GM21619 (cell line): Measurements from ENCODE around the gene RBM34.
A peak's percentile ranks its signal among the peaks of the same experiment; 100 is the strongest.

Source experiments
- ATAC-seq: cut with Tn5 transposase; IDR thresholded peaks from one replicate; pipeline ENCODE4 v1.9.1; 2021; ENCODE audit not compliant: unreplicated experiment

The RBM34 gene

DNA sequence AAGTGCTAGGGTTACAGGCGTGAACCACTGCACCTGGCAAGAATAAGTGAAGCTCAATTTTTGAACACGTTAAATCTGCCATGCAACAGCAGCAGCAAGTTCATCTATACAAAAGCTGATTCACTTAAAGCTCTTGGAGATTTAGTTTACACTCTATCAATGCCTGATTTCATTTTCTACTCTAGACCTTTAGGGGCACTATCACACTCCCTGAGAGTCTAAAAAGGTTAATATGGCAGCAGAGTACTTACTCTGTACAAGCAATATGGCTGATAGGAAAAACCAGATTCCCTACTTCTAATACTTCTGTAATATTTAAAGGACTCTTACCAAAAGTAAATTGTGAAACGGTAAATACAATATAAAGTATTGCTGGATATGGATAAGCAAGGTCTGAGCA is 4.8 kb downstream of the RBM34 start:
- no peak for ATAC-seq

DNA sequence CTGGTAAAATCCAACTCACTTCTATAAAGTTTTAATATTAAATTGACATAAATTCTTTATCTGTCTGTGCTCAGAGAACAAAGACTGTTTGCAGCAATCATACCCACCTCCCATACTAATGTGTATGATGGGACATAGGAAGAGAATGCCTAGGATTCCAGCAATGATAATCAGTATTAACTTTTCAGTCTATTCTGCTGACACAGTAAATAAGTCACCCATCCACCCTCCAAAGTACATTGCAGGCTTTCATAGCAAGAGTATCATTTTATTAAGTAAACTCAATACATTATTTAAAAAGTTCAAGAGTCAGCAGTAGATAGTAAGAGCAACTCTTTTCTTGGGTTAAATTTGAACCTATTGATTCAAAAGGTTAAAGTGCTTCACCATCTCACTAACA is 8.8 kb downstream of the RBM34 start:
- no peak for ATAC-seq

DNA sequence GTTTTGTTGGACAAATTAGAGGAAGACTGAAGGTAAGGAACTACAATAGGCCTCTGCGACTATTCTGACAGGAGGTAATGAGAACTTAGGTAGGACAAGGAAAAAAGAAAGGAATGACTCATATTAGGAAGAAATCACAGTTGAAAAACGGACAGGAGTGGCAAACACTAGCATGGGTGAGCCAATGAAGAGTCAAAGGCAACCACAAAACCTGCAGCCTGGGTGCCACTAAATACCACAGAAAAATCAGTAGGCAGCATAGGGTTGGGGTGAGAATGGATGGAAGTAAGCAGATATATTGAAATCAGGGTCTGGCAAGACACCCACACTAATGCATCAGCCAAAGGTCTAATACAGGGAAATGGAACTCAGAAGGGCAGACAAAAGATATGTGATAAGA is 10.0 kb downstream of the RBM34 start:
- no peak for ATAC-seq

DNA sequence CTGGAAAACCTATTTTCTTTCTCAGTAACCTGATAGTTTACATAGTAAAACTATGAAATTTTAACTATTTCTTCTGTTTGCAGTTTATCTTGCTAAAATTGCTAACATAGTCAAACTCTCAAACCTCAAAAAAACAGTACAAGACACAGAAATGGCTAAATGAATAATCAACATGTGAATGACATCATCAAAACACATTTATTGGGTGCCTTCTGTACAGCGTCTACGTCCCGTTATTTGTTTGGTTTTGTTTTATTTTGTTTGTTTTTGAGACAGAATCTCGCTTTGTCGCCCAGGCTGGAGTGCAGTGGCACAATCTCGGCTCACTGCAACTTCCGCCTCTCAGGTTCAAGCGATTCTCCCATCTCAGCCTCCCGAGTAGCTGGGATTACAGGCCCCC is 11.2 kb downstream of the RBM34 start:
- ATAC-seq = no peak

DNA sequence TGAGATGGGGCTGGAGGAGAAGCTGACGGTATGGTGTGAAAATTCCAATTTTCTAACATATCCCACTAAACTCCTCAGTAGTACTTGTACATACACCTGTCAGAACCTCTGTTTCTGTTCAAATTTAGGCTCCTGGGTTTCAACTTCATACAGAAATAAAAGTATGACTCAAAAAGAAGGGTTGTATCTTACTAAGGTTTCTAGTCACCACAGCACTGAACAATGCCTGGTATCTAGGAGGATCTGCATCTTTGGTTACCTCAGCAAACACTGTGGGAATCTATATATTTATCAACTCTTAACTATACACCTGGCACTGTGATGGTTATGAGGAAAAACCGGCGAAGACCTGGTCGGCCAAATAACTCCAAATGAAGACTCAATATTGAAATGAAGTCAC is 13.8 kb downstream of the RBM34 start:
- no peak for ATAC-seq

DNA sequence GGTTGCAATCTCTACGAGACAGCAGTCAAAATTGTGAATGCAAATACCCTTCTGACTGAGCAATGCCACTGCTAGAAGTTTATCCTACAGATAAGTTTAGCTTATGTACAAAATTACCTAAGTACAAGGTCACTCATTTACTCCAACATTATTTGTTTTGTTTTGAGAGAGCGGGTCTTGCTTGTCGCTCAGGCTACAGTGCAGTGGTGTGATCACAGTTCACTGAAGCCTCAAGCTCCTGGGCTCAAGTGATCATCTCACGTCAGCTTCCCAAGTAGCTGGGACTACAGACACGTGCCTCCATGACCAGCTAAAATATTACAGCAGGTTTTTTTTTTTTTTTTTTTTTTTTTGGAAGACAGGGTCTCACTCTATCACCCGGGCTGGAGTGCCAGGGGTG is 15.4 kb downstream of the RBM34 start:
- no peak for ATAC-seq

DNA sequence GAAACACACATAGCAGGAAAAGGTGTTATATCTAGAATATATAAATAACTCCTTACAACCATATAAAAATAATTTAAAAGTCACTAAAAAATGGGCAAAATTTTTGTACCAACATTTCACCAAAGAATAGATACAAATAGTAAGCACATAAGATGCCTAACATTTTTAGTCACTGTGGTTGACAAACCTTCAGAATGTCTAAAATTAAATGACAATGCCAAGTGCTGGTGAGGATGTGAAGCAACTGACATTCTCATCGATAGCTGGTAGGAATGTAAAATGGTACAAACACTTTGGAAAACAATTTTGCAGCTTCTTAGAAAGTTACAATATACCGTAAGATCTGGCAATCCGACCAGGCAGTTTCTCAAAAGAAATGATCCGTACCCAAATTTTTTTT is 18.1 kb downstream of the RBM34 start:
- ATAC-seq = no peak

DNA sequence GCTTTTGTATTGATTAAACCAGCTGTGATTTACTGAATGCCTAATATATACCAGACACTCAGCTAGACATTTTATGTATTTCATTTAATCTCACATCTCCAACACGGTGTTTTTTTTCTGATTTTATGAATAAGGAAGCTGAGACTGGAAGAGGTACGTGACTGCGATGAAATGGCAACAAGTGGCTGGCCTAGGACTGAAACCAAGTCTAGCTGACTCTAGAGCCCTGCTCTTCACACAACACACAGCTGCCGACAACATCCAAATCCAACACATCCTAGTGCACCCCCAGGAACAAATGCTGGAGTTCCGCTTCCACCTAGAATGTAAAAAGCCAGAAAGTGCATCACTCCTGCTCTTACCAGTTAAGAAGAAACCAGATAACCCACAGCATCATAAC is 21.7 kb downstream of the RBM34 start:
- ATAC-seq = no peak

DNA sequence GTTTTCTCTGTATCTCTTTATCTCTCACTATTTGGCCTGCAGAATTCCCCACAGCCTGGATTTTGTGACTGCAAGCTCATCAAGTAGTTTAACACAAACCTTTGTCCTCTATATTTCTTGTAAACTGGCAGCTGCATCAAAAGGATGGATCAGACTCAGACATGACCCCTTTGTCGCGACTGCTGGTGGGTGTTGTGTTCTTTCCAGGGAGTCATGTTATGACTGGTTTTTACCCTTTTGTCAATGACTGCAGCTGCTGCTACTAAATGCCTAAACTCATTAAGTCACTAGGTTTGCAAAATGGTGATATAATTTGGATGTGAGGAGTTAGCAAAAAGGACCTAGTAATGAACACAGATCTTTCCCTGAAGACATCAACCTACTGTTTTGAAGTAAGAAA is 22.2 kb downstream of the RBM34 start:
- no peak for ATAC-seq

DNA sequence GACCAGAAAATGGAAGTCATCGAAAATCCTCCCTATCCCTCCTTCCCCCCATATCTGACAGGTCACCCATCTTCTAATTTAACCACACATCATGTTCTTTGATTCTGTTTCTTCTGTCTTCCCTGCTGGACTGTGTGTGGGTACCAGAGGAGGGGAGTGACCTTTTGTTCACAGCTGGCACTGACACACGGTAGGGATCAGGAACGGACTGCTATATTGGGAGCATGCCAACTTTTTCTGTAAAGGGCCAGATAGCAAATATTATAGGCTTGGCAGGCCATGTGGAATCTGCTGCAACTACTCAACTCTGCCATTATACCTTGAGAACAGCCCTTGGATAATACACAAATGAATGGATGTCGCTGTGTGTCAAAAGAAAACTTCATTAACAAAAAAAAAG is 24.9 kb downstream of the RBM34 start:
- ATAC-seq = no peak

DNA sequence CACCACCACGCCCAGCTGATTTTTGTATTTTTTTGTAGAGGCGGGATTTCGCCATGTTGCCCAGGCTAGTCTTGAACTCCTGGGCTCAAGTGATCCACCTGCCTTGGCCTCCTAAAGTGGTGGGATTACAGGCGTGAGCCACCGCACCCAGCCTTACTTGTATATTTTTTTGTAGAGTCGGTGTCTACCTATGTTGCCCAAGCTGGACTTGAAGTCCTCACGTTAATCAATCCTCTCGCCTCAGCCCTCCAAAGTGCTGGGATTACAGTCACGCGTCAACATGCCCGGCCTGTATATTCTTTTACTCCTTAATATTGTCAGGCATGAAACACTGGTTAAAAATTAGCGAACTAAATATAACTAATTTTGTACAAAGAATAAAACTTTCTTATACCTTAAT is 26.9 kb downstream of the RBM34 start:
- ATAC-seq = no peak

DNA sequence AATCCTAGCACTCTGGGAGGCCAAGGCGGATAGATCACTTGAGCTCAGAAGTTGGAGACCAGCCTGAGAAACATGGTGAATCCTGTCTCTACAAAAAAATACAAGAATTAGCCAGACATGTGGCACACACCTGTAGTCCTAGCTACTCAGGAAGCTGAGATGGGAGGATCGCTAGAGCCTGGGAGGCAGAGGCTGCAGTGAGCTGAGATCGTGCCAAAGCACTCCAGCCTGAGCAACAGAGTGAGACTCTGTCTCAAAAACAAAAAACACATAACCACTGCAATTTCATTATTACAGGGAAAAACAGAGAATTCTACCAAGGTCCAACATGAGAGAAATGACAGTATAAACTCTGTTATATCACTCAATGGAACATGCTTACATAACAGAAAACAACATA is 28.0 kb downstream of the RBM34 start:
- ATAC-seq = no peak

DNA sequence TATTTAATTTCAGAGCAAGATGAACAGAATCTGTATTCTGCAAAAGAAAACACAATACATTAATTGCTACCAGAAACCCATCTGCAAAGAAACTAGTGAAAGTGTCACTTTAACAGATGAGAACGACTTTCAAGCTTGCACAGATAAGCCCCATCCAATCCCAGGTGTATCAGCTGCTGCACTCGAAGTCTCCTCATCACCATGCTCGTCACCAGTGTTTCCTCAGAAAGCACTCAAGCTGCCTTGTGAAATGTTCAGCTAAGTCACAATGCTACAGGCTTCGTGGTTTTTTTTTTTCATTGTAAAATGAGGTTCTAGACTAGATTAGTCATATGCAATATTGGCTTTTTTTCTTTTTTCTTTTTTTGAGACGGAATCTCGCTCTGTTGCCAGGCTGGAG is 29.1 kb downstream of the RBM34 start:
- ATAC-seq = no peak

DNA sequence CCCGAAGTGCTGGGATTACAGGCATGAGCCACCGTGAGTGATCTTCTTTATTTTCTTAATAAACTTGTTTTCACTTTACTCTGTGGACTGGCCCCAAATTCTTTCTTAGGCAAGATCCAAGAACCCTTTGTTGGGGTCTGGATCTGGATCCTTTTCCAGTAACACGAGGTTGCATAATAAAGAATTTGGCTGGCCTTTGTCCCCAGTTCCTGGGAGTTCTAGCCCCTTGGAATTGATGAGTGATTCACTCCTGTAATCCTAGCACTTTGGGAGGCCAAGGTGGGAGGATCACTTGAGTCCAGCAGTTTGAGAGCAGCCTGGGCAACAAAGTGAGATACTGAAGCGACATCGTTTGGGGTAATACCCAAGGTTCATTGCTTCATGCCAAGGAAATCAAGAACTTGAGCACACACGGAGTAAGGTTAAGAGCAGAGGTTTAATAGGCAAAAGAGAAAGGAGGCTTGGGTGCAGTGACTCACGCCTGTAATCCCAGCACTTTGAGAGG is 30.2 kb downstream of the RBM34 start:
- no peak for ATAC-seq

DNA sequence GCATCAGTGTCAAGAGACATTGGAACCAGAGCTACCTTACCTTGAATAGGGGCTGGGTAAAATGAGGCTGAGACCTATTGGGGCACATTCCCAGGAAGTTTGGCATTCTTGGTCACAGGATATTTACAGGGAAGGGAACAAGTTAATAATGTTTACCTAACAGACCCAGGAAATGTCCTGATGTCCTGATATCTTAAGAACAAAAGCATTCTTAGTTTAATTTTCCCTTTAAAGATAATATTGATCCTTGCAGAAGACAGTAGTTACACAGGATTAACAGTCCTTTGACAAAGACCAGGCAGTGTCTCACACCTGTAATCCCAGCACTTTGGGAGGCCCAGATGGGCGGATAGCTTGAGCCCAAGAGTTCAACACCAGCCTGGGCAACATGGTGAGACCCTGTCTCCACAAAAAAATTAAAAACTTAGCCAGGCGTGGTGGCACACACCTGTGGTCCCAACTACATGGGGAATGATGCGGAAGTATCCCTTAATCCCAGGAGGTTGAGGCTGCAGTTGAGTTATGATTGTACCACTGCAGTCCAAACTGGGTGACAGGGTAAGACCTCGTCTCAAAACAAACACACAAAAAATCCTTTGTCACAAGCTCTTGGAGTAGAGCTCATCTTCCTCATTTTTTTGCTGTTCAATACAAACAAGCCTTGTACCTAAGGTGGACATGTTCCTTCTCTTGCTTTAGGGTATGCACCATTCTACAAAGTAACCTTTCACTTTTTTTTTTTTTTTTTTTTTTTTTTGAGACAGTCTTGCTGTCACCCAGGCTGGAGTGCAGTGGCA is 31.1 kb downstream of the RBM34 start:
- no peak for ATAC-seq

DNA sequence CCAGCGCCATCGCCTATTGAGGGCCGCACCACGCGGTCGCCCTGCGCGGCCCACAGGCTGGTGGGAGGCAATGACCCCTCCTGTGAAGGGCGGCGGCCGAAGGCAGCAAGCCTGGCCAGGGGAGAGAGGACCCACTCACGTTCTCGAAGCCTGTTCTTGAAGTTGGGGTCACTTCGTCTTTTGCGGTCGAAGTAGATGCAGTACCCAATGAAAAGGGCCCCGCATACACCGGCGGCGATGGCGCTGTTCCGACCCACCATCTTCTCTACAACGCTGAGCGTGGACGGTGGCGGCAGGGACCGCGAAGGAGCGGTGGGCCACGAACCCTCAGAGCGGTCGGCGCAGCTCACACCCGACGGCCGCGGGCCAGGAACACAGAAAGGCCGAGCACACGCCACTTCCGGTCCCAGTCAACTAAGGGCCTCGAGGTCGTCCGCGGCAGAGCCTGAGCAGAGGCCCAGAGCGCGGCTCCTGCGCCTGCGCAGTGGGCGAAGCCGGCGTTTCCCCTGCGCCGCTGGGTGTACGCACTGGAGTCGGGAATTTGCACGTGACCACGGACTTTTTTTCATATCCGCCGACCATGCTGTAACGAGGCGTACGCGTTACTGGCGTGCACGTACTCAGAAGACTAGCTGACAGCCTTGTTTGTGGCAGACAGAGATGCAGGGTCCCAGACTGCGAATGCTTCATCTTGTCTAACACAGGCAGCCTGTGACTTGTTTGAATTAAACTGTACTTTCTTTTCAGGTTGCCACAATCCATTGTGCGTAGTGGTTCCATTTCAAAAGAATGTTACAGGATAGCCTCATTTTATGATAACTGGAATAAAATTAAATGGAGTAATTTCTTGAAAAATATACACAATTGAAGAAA is 32.4 kb downstream of the RBM34 start, which contains the start of gene TOMM20:
TSS of gene TOMM20 (minus strand) at position 382 of the 873 bp plus-strand sequence. CDS start at position 260, 122 bp downstream.
- ATAC-seq = peak; percentile 95

DNA sequence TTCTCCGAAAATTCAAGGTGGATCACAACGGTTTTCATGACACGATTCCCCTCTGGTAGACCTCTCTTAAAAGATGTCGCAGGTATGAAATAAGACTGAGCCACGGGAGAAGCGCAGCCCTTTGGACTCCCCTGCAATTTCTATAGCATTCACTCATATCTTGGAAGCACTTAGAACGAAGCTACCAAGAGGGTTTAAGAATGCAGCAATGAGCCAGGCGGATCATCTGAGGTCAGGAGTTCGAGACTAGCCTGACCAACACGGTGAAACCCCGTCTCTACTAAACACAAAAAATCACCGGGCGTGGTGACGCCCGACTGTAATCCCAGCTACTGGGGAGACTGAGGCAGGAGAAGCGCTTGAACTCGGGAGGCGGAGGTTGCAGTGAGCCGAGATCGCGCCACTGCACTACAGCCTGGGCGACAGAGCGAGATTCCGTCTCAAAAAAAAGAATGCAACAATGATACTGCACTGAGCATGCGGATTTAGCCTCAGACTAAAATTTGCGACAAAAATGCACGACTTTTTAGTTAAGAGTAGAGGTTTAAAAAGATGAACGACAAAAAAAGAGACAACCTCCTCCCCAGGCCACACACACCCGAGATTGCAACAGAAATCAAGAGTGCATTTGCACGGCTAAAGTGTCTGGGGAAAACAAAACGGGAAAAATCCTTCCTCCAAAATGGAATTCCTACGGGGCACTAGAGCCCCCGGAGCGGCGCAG is 33.2 kb downstream of the RBM34 start:
- ATAC-seq = no peak

DNA sequence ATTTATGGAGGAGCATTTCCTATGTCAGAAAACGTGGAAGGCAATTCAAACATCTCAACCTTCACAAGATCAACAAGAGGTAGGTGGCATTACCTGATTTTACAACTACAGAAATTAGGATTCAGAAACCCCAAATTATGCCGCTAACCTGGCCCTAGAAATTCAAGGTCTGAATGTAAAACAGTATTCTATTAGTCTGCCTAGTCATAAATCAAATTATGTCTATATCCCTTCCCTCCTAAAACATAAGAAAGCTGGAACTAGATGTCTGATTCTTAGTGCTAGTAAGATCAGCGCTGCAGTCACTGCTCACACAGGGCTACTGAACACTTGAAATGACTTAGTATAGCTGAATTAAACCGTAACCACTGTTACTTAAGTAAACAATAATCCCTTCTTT is 33.8 kb downstream of the RBM34 start:
- no peak for ATAC-seq

DNA sequence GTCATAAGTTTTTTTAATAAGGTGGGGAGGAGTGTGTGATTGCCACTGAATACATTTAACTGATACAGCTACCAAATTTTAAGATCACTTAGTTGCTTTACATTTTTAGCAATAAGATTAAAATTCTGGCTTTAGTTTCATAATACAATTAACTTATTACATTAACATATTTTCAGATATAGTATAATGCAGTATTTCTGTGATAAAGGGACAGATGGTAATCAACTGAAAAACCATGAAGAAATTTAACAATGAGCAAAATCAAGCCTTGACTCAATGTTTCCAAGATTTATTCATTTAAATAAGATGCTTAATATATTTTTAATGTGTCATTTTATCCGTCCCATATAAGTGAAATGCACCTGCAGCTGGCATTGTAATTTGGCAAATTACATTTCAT is 36.4 kb downstream of the RBM34 start:
- no peak for ATAC-seq

DNA sequence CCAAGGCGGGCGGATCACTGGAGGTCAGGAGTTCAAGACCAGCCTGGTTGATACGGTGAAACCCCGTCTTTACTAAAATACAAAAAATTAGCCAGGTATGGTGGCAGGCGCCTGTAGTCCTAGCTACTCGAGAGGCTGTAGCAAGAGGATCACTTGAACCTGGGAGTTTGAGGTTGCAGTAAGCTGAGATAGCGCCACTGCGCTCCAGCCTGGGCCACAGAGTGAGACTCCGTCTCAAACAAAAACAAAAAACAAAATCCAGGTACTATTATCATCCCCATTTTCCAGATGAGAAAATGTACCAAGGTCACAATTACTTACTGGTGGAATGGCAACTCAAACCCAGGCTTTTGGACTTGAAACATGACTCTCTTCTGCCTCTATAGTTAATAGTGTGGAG is 36.9 kb downstream of the RBM34 start:
- ATAC-seq = no peak

DNA sequence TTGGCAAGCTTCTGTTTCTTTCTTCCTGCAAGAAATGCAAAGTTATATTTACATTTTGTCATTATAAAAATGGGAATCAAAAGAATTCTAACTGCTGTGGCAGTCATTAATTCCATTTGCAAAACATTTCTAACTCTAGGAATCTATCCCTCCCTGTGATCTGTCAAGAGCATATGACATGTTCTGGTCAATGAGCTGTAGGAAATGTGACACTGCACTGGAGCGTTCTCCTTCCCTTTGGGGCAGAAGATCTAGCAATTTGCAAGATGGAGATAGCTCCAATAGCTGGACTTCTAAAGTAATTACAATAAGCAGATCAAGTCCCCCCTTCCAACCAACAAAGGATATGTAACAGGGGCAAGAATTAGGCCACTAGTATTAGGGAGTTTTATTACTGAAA is 38.7 kb downstream of the RBM34 start:
- no peak for ATAC-seq
